Measurements from ENCODE around the gene IL23R. TPM values are rescaled to one million over a fixed set of nuclear protein-coding genes. Genes with fewer than 3 reads are reported as not detected.

Gene IL23R
- polyA plus RNA-seq, 1 donor (not counting 4 experiments of a cell fraction or from before 2014, with no cell fraction given), result not detected

DNA sequence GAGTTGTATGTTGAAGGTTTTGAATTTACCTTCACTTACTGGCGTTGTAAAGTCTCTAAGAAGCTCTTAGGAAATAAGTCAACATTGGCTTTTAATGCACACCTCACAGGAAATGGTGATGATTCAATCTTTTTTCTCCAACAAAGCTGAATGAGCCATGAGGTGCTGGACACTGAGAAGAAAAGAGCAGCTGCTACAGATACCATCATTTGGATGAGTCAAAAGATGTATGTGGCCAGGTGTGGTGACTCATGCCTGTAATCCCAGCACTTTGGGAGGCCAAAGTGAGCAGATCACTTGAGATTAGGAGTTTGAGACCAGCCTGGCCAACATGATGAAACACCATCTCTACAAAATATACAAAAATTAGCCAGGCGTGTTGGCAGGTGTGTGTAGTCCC is 3.3 kb upstream of the IL23R start:
- Histone ChIP-seq H3K4me2 (ENCODE audit: control insufficient read depth, extremely low read depth, insufficient read depth, low read depth, low read length) (peak overlapping the region; percentile 45), H3K27me3 (ENCODE audit: control insufficient read depth, extremely low read depth, insufficient read depth, low read length) (no peaks in the 10 kb centered on the region), H3K9me3 (ENCODE audit: control insufficient read depth, low read depth, low read length) (no peaks in the 10 kb centered on the region), H3K27ac (ENCODE audit: control insufficient read depth, insufficient read depth, low read length) (peak overlapping the region; percentile 54), H3K4me3 (ENCODE audit: control insufficient read depth in 2 of 3, extremely low read depth in 1 of 3, insufficient read depth in 2 of 3, low read depth in 1 of 3, low read length in 3 of 3) (no peak overlapping the region), H3K9me1 (ENCODE audit: control insufficient read depth, extremely low read depth, insufficient read depth, low read length) (no peaks in the 10 kb centered on the region), H2AFZ (ENCODE audit: control insufficient read depth, low read length) (no peak overlapping the region), H4K20me1 (ENCODE audit: control insufficient read depth, extremely low read depth, insufficient read depth, low read length) (no peaks in the 10 kb centered on the region), H3K4me1 (ENCODE audit: control insufficient read depth, extremely low read depth, insufficient read depth, low read length) (peaks cover 16% of the 10 kb centered on the region), H3K9ac (ENCODE audit: control insufficient read depth, extremely low read depth, insufficient read depth, low read length) (no peak overlapping the region), H3K79me2 (ENCODE audit: control insufficient read depth, insufficient read depth, low read length) (no peaks in the 10 kb centered on the region), H3K36me3 (ENCODE audit: control insufficient read depth in 2 of 2, extremely low read depth in 1 of 2, insufficient read depth in 2 of 2, low read length in 2 of 2) (no peaks in the 10 kb centered on the region)
- dilution Hi-C loops (cut with MboI; ENCODE audit: extremely low pct_ligation_motif_present, low sequenced_read_pairs), result no loop called here
- TF ChIP-seq, protein P1, sequence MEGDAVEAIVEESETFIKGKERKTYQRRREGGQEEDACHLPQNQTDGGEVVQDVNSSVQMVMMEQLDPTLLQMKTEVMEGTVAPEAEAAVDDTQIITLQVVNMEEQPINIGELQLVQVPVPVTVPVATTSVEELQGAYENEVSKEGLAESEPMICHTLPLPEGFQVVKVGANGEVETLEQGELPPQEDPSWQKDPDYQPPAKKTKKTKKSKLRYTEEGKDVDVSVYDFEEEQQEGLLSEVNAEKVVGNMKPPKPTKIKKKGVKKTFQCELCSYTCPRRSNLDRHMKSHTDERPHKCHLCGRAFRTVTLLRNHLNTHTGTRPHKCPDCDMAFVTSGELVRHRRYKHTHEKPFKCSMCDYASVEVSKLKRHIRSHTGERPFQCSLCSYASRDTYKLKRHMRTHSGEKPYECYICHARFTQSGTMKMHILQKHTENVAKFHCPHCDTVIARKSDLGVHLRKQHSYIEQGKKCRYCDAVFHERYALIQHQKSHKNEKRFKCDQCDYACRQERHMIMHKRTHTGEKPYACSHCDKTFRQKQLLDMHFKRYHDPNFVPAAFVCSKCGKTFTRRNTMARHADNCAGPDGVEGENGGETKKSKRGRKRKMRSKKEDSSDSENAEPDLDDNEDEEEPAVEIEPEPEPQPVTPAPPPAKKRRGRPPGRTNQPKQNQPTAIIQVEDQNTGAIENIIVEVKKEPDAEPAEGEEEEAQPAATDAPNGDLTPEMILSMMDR (optimal IDR thresholded peaks at IDR 0.05 in 1 of 3, IDR thresholded peaks at IDR 0.05 in 1 of 3, conservative IDR thresholded peaks at IDR 0.05 in 1 of 3; ENCODE audit: extremely low read depth in 1 of 3, insufficient read depth in 2 of 3, low read length in 3 of 3), result no peak
- TF ChIP-seq EZH2 (IDR thresholded peaks at IDR 0.05; ENCODE audit: low read length), result no peak
- peak; percentile 99 for FAIRE-seq
- DNase-seq (ENCODE audit: low read depth, low spot score), result peak; percentile 83

DNA sequence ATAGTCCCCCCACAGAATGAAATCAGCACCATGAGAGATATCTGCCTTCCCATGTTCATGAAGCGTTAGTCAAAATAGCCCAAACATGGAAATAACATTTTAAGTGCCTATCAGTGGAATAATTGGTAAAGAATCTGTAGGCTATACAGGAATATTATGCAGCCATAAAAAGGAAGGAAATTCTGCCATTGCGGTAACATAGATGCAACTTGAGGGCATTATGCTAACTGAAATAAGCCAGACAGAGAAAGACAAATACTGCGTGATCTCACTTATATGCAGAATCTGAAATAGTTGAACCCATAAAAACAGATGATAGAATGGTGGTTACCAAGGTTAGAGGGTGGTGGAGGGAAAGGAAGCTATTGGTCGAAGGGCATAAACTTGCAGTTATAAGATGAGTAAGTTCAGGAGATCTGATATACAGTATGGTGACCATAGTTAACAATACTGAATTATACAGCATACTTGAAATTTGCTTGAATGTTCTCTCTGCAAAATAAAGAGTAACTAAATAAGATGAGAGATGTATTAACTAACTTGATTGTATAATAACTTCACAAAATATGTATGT is 699 bp upstream of the IL23R start:
- DNase-seq (ENCODE audit: low read depth, low spot score) (no peak), FAIRE-seq (peak; percentile 5)
- no peak for TF ChIP-seq EZH2 (IDR thresholded peaks at IDR 0.05; ENCODE audit: low read length)
- TF ChIP-seq, protein P1 (optimal IDR thresholded peaks at IDR 0.05 in 1 of 3, IDR thresholded peaks at IDR 0.05 in 1 of 3, conservative IDR thresholded peaks at IDR 0.05 in 1 of 3; ENCODE audit: extremely low read depth in 1 of 3, insufficient read depth in 2 of 3, low read length in 3 of 3), result no peak
- H3K9ac ChIP-seq (ENCODE audit: control insufficient read depth, extremely low read depth, insufficient read depth, low read length), result no peak overlapping the region
- H3K79me2 ChIP-seq (ENCODE audit: control insufficient read depth, insufficient read depth, low read length), result no peaks in the 10 kb centered on the region
- dilution Hi-C loops (cut with MboI; ENCODE audit: extremely low pct_ligation_motif_present, low sequenced_read_pairs), result no loop called here
- H3K36me3 ChIP-seq (ENCODE audit: control insufficient read depth in 2 of 2, extremely low read depth in 1 of 2, insufficient read depth in 2 of 2, low read length in 2 of 2), result no peaks in the 10 kb centered on the region
- no peak overlapping the region for H3K27ac ChIP-seq (ENCODE audit: control insufficient read depth, insufficient read depth, low read length)
- H3K4me1 ChIP-seq (ENCODE audit: control insufficient read depth, extremely low read depth, insufficient read depth, low read length), result peaks cover 7% of the 10 kb centered on the region
- no peaks in the 10 kb centered on the region for H4K20me1 ChIP-seq (ENCODE audit: control insufficient read depth, extremely low read depth, insufficient read depth, low read length)
- no peak overlapping the region for H2AFZ ChIP-seq (ENCODE audit: control insufficient read depth, low read length)
- H3K4me2 ChIP-seq (ENCODE audit: control insufficient read depth, extremely low read depth, insufficient read depth, low read depth, low read length), result no peak overlapping the region
- no peak overlapping the region for H3K4me3 ChIP-seq (ENCODE audit: control insufficient read depth in 2 of 3, extremely low read depth in 1 of 3, insufficient read depth in 2 of 3, low read depth in 1 of 3, low read length in 3 of 3)
- no peaks in the 10 kb centered on the region for H3K27me3 ChIP-seq (ENCODE audit: control insufficient read depth, extremely low read depth, insufficient read depth, low read length)
- no peaks in the 10 kb centered on the region for H3K9me1 ChIP-seq (ENCODE audit: control insufficient read depth, extremely low read depth, insufficient read depth, low read length)
- no peaks in the 10 kb centered on the region for H3K9me3 ChIP-seq (ENCODE audit: control insufficient read depth, low read depth, low read length)
